SK-N-SH (cell line): Measurements from ENCODE around the gene CD109.

Source experiments
- EP300 ChIP-seq, 2 experiments: IDR thresholded peaks; 2 replicates each; pipeline versions ENCODE4 v1.4.0 to v1.6.1; 2012; ENCODE audit warnings: borderline replicate concordance in 1 of 2, low read depth in 1 of 2, low read length in 1 of 2
- EZH2phosphoT487 ChIP-seq: fragments of 200-600 bp; sonication (generic); IDR thresholded peaks from 2 replicates; pipeline ENCODE4 v1.6.1; 2017; ENCODE audit warnings: low read depth, mixed run types, mild to moderate bottlenecking, antibody characterized with exemption, moderate library complexity, borderline replicate concordance
- JUND ChIP-seq: IDR thresholded peaks from 2 replicates; pipeline ENCODE4 v1.4.0; 2012
- NRF1 ChIP-seq: IDR thresholded peaks from 2 replicates; pipeline ENCODE4 v1.6.1; 2012; ENCODE audit warnings: low read depth, mild to moderate bottlenecking, low read length
- SIN3A ChIP-seq: IDR thresholded peaks from 2 replicates; pipeline ENCODE4 v1.6.1; 2012; ENCODE audit warnings: low read depth, mild to moderate bottlenecking, low read length, moderate library complexity, borderline replicate concordance
- TF ChIP-seq, protein P1 (sequence below): fragments of 200-600 bp; sonication (generic); IDR thresholded peaks from 2 replicates; pipeline ENCODE4 v1.6.1; 2017; ENCODE audit warnings: antibody characterized with exemption, mild to moderate bottlenecking, moderate library complexity

DNA sequence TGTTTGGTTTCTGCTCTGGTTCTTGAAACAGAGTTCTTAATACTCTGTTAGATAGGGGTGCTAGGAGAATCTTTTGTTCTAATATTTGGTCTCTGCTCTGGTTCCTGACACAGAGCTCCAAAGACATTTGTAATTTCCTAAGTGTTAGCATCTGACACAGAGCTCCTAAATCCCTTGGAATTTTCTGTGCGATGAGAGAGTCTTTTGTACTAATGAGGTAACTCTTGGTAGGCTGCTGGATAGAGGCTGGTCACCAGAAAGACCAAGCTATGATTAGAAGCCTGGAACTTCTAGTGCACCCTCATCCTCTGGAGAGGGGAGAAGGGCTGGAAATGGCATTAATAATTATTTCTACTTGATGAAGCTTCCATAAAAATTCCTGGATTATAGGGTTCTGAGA is 7.7 kb upstream of the CD109 start:
- TF ChIP-seq NRF1 (no peak), SIN3A (no peak), EZH2phosphoT487 (no peak), EP300 (IDR thresholded peaks at IDR 0.05; ENCODE audit: borderline replicate concordance in 1 of 2, low read depth in 1 of 2, low read length in 1 of 2) (no peak), JUND (no peak)
- TF ChIP-seq, protein P1, sequence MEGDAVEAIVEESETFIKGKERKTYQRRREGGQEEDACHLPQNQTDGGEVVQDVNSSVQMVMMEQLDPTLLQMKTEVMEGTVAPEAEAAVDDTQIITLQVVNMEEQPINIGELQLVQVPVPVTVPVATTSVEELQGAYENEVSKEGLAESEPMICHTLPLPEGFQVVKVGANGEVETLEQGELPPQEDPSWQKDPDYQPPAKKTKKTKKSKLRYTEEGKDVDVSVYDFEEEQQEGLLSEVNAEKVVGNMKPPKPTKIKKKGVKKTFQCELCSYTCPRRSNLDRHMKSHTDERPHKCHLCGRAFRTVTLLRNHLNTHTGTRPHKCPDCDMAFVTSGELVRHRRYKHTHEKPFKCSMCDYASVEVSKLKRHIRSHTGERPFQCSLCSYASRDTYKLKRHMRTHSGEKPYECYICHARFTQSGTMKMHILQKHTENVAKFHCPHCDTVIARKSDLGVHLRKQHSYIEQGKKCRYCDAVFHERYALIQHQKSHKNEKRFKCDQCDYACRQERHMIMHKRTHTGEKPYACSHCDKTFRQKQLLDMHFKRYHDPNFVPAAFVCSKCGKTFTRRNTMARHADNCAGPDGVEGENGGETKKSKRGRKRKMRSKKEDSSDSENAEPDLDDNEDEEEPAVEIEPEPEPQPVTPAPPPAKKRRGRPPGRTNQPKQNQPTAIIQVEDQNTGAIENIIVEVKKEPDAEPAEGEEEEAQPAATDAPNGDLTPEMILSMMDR, result no peak
